Gastroesophageal sphincter (tissue), 3 donors: Measurements from ENCODE around the gene XRCC1.

ENCODE experiments used
- POLR2A ChIP-seq, 2 donors: fragments of 450-650 bp; IDR thresholded peaks; one replicate each; pipeline ENCODE4 v1.6.1; 2017; ENCODE audit warnings: antibody characterized with exemption in 2 of 2, mild to moderate bottlenecking in 2 of 2, moderate library complexity in 1 of 2
- POLR2AphosphoS5 ChIP-seq: sonication (generic); formaldehyde crosslinking; IDR thresholded peaks from one replicate; pipeline ENCODE4 v1.6.1; 2017; ENCODE audit warnings: antibody characterized with exemption
- TF ChIP-seq, protein P1 (sequence below), 4 experiments: fragments of 200-600 bp in 2 of 4; fragments of 450-650 bp in 2 of 4; sonication (generic) in 1 of 4; IDR thresholded peaks; one replicate each; pipeline ENCODE4 v1.5.1; 2017 to 2019; ENCODE audit warnings: antibody characterized with exemption in 4 of 4, mild to moderate bottlenecking in 2 of 4, moderate library complexity in 2 of 4

DNA sequence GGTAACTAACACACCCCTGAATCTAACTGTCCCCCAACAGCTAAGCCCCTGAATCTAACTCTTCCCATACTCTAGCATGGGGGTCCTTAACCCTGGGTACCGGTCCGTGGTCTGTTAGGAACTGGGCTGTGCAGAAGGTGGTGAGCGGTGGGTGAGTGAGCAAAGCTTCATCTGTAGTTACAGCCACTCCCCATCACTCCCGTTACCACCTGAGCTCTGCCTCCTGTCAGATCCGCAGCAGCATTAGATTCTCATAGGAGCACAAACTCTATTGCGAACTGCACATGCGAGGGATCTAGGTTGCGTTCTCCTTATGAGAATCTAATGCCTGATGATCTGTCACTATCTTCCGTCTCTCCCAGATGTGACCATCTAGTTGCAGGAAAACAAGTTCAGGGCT lies 64.6 kb downstream of the XRCC1 start:
- TF ChIP-seq, protein P1, sequence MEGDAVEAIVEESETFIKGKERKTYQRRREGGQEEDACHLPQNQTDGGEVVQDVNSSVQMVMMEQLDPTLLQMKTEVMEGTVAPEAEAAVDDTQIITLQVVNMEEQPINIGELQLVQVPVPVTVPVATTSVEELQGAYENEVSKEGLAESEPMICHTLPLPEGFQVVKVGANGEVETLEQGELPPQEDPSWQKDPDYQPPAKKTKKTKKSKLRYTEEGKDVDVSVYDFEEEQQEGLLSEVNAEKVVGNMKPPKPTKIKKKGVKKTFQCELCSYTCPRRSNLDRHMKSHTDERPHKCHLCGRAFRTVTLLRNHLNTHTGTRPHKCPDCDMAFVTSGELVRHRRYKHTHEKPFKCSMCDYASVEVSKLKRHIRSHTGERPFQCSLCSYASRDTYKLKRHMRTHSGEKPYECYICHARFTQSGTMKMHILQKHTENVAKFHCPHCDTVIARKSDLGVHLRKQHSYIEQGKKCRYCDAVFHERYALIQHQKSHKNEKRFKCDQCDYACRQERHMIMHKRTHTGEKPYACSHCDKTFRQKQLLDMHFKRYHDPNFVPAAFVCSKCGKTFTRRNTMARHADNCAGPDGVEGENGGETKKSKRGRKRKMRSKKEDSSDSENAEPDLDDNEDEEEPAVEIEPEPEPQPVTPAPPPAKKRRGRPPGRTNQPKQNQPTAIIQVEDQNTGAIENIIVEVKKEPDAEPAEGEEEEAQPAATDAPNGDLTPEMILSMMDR (IDR thresholded peaks at IDR 0.05) = no peak
- no peak for TF ChIP-seq POLR2A (IDR thresholded peaks at IDR 0.05)
- TF ChIP-seq POLR2AphosphoS5 = no peak
